Astrocyte (in vitro differentiated cells and primary cell): ENCODE measurements around the gene ZNF618. TPM values are rescaled to one million over a fixed set of nuclear protein-coding genes. Genes with fewer than 3 reads are reported as not detected.

Experiments used
- DNase-seq: peaks from one replicate; pipeline ENCODE4 v3.0.0-alpha.2; 2010; ENCODE audit warnings: low read depth
- FAIRE-seq: peaks from 2 replicates; lab custom pipeline; 2011; peaks lifted over from hg19 to GRCh38; lab: Jason Lieb, UNC
- H2AFZ ChIP-seq: 2 replicates; pipeline ENCODE4 v1.6.0; 2012; ENCODE audit warnings: low read depth, low read length, inconsistent platforms
- H3K27ac ChIP-seq: 2 replicates; pipeline ENCODE4 v1.5.1; 2011; ENCODE audit warnings: low read depth, low read length, inconsistent platforms
- H3K27me3 ChIP-seq: 2 replicates; pipeline ENCODE4 v1.6.0; 2011; ENCODE audit warnings: low read length, inconsistent platforms; ENCODE audit not compliant: insufficient read depth
- H3K36me3 ChIP-seq: 2 replicates; pipeline ENCODE4 v1.5.1; 2011; ENCODE audit warnings: low read length, inconsistent platforms; ENCODE audit not compliant: insufficient read depth
- H3K4me1 ChIP-seq: 2 replicates; pipeline ENCODE4 v1.5.1; 2011; ENCODE audit warnings: low read length, inconsistent platforms; ENCODE audit not compliant: insufficient read depth
- H3K4me2 ChIP-seq: 2 replicates; pipeline ENCODE4 v1.6.0; 2012; ENCODE audit warnings: low read length, inconsistent platforms
- H3K4me3 ChIP-seq: 2 replicates; pipeline ENCODE4 v1.5.1; 2011; ENCODE audit warnings: low read depth, mild to moderate bottlenecking, low read length, inconsistent platforms; ENCODE audit not compliant: insufficient read depth
- H3K79me2 ChIP-seq: 2 replicates; pipeline ENCODE4 v1.6.0; 2012; ENCODE audit warnings: mild to moderate bottlenecking, low read length, inconsistent platforms; ENCODE audit not compliant: insufficient read depth
- H3K9ac ChIP-seq: 2 replicates; pipeline ENCODE4 v1.6.0; 2012; ENCODE audit warnings: mild to moderate bottlenecking, low read length, inconsistent platforms
- H3K9me3 ChIP-seq: 2 replicates; pipeline ENCODE4 v1.5.1; 2012; ENCODE audit warnings: low read depth, mild to moderate bottlenecking, low read length, inconsistent platforms; ENCODE audit not compliant: insufficient read depth
- H4K20me1 ChIP-seq: 2 replicates; pipeline ENCODE4 v1.6.0; 2012; ENCODE audit warnings: low read length, inconsistent platforms; ENCODE audit not compliant: insufficient read depth
- H3K27ac Mint-ChIP-seq: one replicate; pipeline ENCODE4 v1.8.0; 2021; ENCODE audit warnings: mild to moderate bottlenecking, mixed read lengths; ENCODE audit not compliant: unreplicated experiment
- H3K27me3 Mint-ChIP-seq: one replicate; pipeline ENCODE4 v1.8.0; 2021; ENCODE audit warnings: low read depth, mixed read lengths; ENCODE audit not compliant: unreplicated experiment
- H3K36me3 Mint-ChIP-seq: one replicate; pipeline ENCODE4 v1.8.0; 2021; ENCODE audit warnings: low read depth, mixed read lengths; ENCODE audit not compliant: unreplicated experiment
- H3K4me1 Mint-ChIP-seq: one replicate; pipeline ENCODE4 v1.8.0; 2021; ENCODE audit warnings: low read depth, mixed read lengths; ENCODE audit not compliant: unreplicated experiment
- H3K4me3 Mint-ChIP-seq: one replicate; pipeline ENCODE4 v1.8.0; 2021; ENCODE audit warnings: mild to moderate bottlenecking, moderate library complexity, mixed read lengths; ENCODE audit not compliant: unreplicated experiment
- H3K9me3 Mint-ChIP-seq: one replicate; pipeline ENCODE4 v1.8.0; 2021; ENCODE audit warnings: mild to moderate bottlenecking, mixed read lengths; ENCODE audit not compliant: unreplicated experiment
- EZH2 ChIP-seq: IDR thresholded peaks from 2 replicates; pipeline ENCODE4 v1.6.1; 2012; ENCODE audit warnings: mild to moderate bottlenecking, low read length, inconsistent platforms; ENCODE audit not compliant: insufficient read depth
- total RNA-seq: library from RNA; stranded (reverse); gene quantifications from 2 replicates; pipeline ENCODE4 v1.2.1, GENCODE V29; 2021
- TF ChIP-seq, protein P1 (sequence below): IDR thresholded peaks from 2 replicates; pipeline ENCODE4 v1.5.1; 2011; ENCODE audit warnings: low read depth, mild to moderate bottlenecking, inconsistent platforms, low read length, moderate library complexity; ENCODE audit not compliant: insufficient read depth

The ZNF618 gene
- total RNA-seq, 1 donor from 2014 or later = 30.1 TPM

DNA sequence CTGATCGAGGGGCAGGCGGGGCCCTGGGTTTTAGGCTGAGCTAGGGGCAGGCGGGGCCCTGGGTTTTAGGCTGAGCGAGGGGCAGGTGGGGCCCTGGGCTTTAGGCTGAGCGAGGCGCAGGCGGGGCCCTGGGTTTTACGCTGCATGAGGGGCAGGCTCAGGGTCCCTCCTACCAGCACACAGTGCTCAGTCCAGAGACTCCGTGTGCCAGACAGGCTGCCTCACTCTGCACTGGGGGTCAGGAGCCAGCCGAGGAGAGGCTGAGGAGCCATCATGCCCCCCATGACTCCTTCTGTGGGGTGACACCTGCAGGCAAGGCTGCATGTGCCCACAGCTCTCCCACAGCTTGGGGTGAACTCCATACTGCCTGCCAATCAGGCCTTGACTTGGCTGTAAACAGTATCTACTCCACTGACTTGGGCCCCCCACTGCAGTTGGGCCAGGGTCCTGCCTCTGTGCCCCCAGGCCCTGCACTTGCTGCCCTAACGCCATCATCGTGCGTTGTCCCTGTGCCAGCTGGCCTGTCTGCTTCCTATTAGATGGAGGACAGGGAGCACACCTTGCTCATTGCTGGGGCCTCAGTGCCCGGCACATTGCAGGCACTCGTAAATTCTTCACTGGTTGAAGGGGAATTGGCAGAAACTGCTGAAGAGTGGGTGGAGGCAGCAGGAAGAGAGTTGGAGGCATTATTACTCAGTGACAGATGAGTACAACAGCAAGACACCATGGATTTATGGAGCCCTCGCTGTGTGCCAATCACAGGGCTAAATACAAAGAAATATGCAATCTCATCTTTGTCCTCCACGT, 123.3 kb downstream of the ZNF618 start:
- Mint-ChIP-seq H3K9me3 (no peaks in the 10 kb centered on the region), H3K36me3 (peaks cover 21% of the 10 kb centered on the region), H3K27ac (no peak overlapping the region), H3K4me3 (no peak overlapping the region), H3K4me1 (peaks cover 15% of the 10 kb centered on the region), H3K27me3 (no peaks in the 10 kb centered on the region)
- Histone ChIP-seq H3K27ac (no peak overlapping the region), H3K4me3 (no peak overlapping the region), H3K9ac (no peak overlapping the region), H3K79me2 (no peaks in the 10 kb centered on the region), H3K36me3 (no peaks in the 10 kb centered on the region), H4K20me1 (peaks cover 57% of the 10 kb centered on the region), H2AFZ (no peak overlapping the region), H3K27me3 (no peaks in the 10 kb centered on the region), H3K4me1 (peaks cover 12% of the 10 kb centered on the region), H3K4me2 (no peak overlapping the region), H3K9me3 (no peaks in the 10 kb centered on the region)
- FAIRE-seq = no peak
- peak; percentile 23 for DNase-seq
- no peak for TF ChIP-seq EZH2
- TF ChIP-seq, protein P1, sequence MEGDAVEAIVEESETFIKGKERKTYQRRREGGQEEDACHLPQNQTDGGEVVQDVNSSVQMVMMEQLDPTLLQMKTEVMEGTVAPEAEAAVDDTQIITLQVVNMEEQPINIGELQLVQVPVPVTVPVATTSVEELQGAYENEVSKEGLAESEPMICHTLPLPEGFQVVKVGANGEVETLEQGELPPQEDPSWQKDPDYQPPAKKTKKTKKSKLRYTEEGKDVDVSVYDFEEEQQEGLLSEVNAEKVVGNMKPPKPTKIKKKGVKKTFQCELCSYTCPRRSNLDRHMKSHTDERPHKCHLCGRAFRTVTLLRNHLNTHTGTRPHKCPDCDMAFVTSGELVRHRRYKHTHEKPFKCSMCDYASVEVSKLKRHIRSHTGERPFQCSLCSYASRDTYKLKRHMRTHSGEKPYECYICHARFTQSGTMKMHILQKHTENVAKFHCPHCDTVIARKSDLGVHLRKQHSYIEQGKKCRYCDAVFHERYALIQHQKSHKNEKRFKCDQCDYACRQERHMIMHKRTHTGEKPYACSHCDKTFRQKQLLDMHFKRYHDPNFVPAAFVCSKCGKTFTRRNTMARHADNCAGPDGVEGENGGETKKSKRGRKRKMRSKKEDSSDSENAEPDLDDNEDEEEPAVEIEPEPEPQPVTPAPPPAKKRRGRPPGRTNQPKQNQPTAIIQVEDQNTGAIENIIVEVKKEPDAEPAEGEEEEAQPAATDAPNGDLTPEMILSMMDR = no peak

DNA sequence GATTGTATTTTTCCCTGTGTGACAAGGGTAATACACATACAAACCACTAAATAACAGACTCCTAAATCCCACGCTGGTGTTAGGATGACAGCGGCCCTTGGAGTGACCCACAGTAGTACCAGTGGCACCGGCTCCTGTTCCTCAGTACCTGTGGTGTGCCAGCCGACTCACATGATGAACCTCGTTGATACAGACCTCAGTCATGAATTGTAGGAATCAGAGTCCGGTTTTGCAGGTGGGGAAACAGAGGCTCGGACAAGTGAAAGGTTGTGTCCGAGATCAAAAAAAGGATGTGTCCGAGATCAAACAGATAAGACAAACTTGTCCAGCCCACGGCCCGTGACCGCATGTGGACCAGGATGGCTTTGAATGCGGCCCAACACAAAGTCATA, 124.0 kb downstream of the ZNF618 start:
- H3K4me3 ChIP-seq = no peak overlapping the region
- no peak overlapping the region for H2AFZ ChIP-seq
- Mint-ChIP-seq H3K4me1 (peaks cover 16% of the 10 kb centered on the region), H3K4me3 (no peak overlapping the region), H3K27ac (no peak overlapping the region), H3K27me3 (no peaks in the 10 kb centered on the region), H3K36me3 (peaks cover 21% of the 10 kb centered on the region), H3K9me3 (no peaks in the 10 kb centered on the region)
- H3K27me3 ChIP-seq = no peaks in the 10 kb centered on the region
- peaks cover 5% of the 10 kb centered on the region for H3K36me3 ChIP-seq
- H4K20me1 ChIP-seq = peaks cover 52% of the 10 kb centered on the region
- peaks cover 12% of the 10 kb centered on the region for H3K4me1 ChIP-seq
- no peak for FAIRE-seq
- no peak for TF ChIP-seq EZH2
- H3K9ac ChIP-seq = no peak overlapping the region
- H3K27ac ChIP-seq = no peak overlapping the region
- no peak overlapping the region for H3K4me2 ChIP-seq
- H3K9me3 ChIP-seq = no peaks in the 10 kb centered on the region
- H3K79me2 ChIP-seq = no peaks in the 10 kb centered on the region
- no peak for DNase-seq

DNA sequence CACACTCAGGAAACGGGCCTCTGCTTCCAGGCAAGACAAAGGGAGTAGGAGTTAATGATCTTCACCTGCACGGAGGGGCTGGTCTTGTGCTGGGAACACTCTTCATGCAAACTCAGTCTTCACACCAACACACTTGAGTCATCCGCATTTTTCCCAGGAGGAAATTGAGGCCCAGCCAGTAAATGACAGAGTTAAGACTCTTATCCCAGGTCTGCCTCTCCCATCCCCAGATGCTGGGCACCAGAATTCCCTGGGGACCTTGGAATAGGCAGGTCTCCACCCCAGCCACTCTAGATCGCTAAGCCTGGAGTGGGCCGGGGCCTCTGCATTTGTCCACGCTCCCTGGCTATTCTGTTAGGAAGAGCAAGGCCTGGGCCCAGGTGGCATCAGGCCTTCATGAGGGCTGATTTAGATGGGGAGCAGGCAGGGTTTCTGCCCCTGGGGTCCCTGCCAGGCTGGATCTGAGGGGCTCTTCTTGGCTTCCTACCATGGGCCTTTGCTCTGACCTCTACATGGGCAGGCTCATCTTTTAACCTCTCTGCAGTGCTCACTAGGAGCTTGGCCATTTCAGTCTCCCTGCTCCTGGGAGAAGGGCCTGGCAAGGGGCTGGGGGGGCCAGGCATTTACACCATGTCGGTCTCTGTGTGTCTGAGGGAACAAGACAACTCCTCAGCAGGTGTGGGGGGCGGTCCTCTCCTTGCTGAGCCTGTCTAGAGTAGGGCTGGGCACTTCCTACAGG, 124.7 kb downstream of the ZNF618 start:
- H3K9me3 ChIP-seq = no peaks in the 10 kb centered on the region
- peaks cover 16% of the 10 kb centered on the region for H3K4me1 Mint-ChIP-seq
- no peaks in the 10 kb centered on the region for H3K79me2 ChIP-seq
- H3K9me3 Mint-ChIP-seq = no peaks in the 10 kb centered on the region
- peaks cover 53% of the 10 kb centered on the region for H4K20me1 ChIP-seq
- peaks cover 5% of the 10 kb centered on the region for H3K36me3 ChIP-seq
- no peak overlapping the region for H2AFZ ChIP-seq
- H3K27me3 ChIP-seq = no peaks in the 10 kb centered on the region
- H3K27ac Mint-ChIP-seq = peak overlapping the region; percentile 31
- peaks cover 12% of the 10 kb centered on the region for H3K4me1 ChIP-seq
- no peak overlapping the region for H3K27ac ChIP-seq
- no peak overlapping the region for H3K9ac ChIP-seq
- no peak overlapping the region for H3K4me3 Mint-ChIP-seq
- no peak overlapping the region for H3K4me3 ChIP-seq
- FAIRE-seq (no peak), DNase-seq (peak; percentile 41)
- H3K36me3 Mint-ChIP-seq = peaks cover 21% of the 10 kb centered on the region
- TF ChIP-seq, protein P1 = no peak
- no peak for TF ChIP-seq EZH2
- H3K27me3 Mint-ChIP-seq = no peaks in the 10 kb centered on the region
- no peak overlapping the region for H3K4me2 ChIP-seq
